SK-N-SH treated with all-trans-retinoic acid at 6 μM for 48 hours (cell line): ENCODE data around the gene DDX20.
A peak's percentile ranks its signal among the peaks of the same experiment; 100 is the strongest.

Source experiments
- ATAC-seq: fragments of 200-7000 bp; cut with Tn5 transposase; 3 replicates; pipeline ENCODE4 v1.9.1; 2020; ENCODE audit warnings: mild to moderate bottlenecking, moderate library complexity
- ARNTL ChIP-seq: fragments of 450-650 bp; formaldehyde crosslinking; IDR thresholded peaks from 2 replicates; pipeline ENCODE4 v1.5.0; 2020; ENCODE audit warnings: low read depth, mild to moderate bottlenecking, moderate library complexity, borderline replicate concordance
- BACH2 ChIP-seq: fragments of 250-450 bp; sonication (Bioruptor Pico); IDR thresholded peaks from 2 replicates; pipeline ENCODE4 v1.9.0; 2021; ENCODE audit warnings: mild to moderate bottlenecking, borderline replicate concordance
- CSDC2 ChIP-seq: fragments of 250-450 bp; sonication (Bioruptor Pico); IDR thresholded peaks from 2 replicates; pipeline ENCODE4 v1.5.0; 2020; ENCODE audit warnings: mild to moderate bottlenecking, moderate library complexity
- ESRRG ChIP-seq: fragments of 250-450 bp; sonication (Bioruptor Pico); IDR thresholded peaks from 2 replicates; pipeline ENCODE4 v1.6.1; 2021; ENCODE audit warnings: mild to moderate bottlenecking
- GLIS3 ChIP-seq: fragments of 250-450 bp; sonication (Bioruptor Pico); IDR thresholded peaks from 2 replicates; pipeline ENCODE4 v1.5.0; 2020; ENCODE audit warnings: mild to moderate bottlenecking, moderate library complexity
- ISL1 ChIP-seq: fragments of 250-450 bp; sonication (Bioruptor Pico); IDR thresholded peaks from 2 replicates; pipeline ENCODE4 v2.1.2; 2022; ENCODE audit warnings: mild to moderate bottlenecking, moderate library complexity
- OSR1 ChIP-seq: fragments of 250-450 bp; sonication (Bioruptor Pico); IDR thresholded peaks from 2 replicates; pipeline ENCODE4 v1.8.0; 2022; ENCODE audit warnings: moderate library complexity, mild to moderate bottlenecking, inconsistent platforms
- PPARA ChIP-seq: fragments of 250-450 bp; sonication (Bioruptor Pico); IDR thresholded peaks from 2 replicates; pipeline ENCODE4 v1.5.0; 2020; ENCODE audit warnings: mild to moderate bottlenecking, borderline replicate concordance
- RARB ChIP-seq: fragments of 250-450 bp; sonication (Bioruptor Pico); IDR thresholded peaks from 2 replicates; pipeline ENCODE4 v1.8.0; 2021; ENCODE audit warnings: mild to moderate bottlenecking, moderate library complexity
- SNAI2 ChIP-seq: fragments of 250-450 bp; sonication (Bioruptor Pico); IDR thresholded peaks from 2 replicates; pipeline ENCODE4 v1.5.0; 2020; ENCODE audit warnings: mild to moderate bottlenecking, moderate library complexity
- TCF4 ChIP-seq: fragments of 250-450 bp; sonication (Bioruptor Pico); IDR thresholded peaks from 2 replicates; pipeline ENCODE4 v1.8.0; 2021; ENCODE audit warnings: mild to moderate bottlenecking, moderate library complexity, borderline replicate concordance
- TOX ChIP-seq: fragments of 250-450 bp; sonication (Bioruptor Pico); IDR thresholded peaks from 2 replicates; pipeline ENCODE4 v1.8.0; 2021; ENCODE audit warnings: mild to moderate bottlenecking, moderate library complexity, borderline replicate concordance
- ZC3H10 ChIP-seq: fragments of 250-450 bp; sonication (Bioruptor Pico); IDR thresholded peaks from 2 replicates; pipeline ENCODE4 v1.5.1; 2021; ENCODE audit warnings: mild to moderate bottlenecking, moderate library complexity
- ZFP3 ChIP-seq: fragments of 250-450 bp; sonication (Bioruptor Pico); IDR thresholded peaks from 2 replicates; pipeline ENCODE4 v1.5.0; 2020; ENCODE audit warnings: mild to moderate bottlenecking, moderate library complexity
- ZFP30 ChIP-seq: fragments of 450-650 bp; formaldehyde crosslinking; IDR thresholded peaks from 2 replicates; pipeline ENCODE4 v1.5.0; 2022; ENCODE audit warnings: mild to moderate bottlenecking, moderate library complexity
- ZNF70 ChIP-seq: fragments of 450-650 bp; formaldehyde crosslinking; IDR thresholded peaks from 2 replicates; pipeline ENCODE4 v1.5.0; 2020; ENCODE audit warnings: mild to moderate bottlenecking, moderate library complexity
- ZNF8 ChIP-seq: fragments of 450-650 bp; formaldehyde crosslinking; IDR thresholded peaks from 2 replicates; pipeline ENCODE4 v1.5.0; 2020; ENCODE audit warnings: mild to moderate bottlenecking, moderate library complexity
- TF ChIP-seq, protein P1 (sequence below): fragments of 250-450 bp; sonication (Bioruptor Pico); IDR thresholded peaks from 2 replicates; pipeline ENCODE4 v1.5.1; 2020; ENCODE audit warnings: low read depth, mild to moderate bottlenecking, moderate library complexity
- TF ChIP-seq, protein P2 (sequence below): fragments of 250-450 bp; sonication (Bioruptor Pico); IDR thresholded peaks from 2 replicates; pipeline ENCODE4 v1.8.0; 2020; ENCODE audit warnings: mild to moderate bottlenecking, moderate library complexity, borderline replicate concordance
- TF ChIP-seq, protein P3 (sequence below): fragments of 250-450 bp; sonication (Bioruptor Pico); IDR thresholded peaks from 2 replicates; pipeline ENCODE4 v1.5.0; 2020; ENCODE audit warnings: mild to moderate bottlenecking, moderate library complexity
- TF ChIP-seq, protein P4 (sequence below): fragments of 250-450 bp; sonication (Bioruptor Pico); IDR thresholded peaks from 2 replicates; pipeline ENCODE4 v1.5.1; 2021; ENCODE audit warnings: mild to moderate bottlenecking, moderate library complexity

The DDX20 gene

DNA sequence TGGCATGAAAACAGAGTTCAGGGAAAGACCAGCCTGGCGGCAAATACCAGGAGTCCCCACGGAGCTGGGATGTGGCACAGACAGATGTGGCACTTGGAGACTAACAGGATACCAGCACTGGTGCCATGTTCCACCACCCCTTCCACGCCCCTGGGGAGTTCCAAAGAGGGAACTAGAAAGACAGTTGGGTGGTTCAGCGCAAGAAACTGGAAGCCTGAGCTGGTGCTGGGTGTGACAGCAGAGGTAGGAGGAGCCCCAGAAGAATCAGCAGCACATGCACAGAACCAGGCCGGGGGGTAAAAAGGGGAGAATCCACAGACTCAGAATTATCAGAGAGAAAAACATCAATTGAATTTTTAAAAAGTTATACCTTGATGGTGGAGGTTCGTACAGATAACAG is 22.4 kb downstream of the DDX20 start:
- no peak; the same call in 2 of the 3 replicates for ATAC-seq
- TF ChIP-seq SNAI2 (CRISPR knock-in tag) (no peak), ZNF70 (CRISPR knock-in tag) (no peak), GLIS3 (CRISPR knock-in tag) (no peak), ZNF8 (CRISPR knock-in tag) (no peak), ZFP30 (no peak), ISL1 (no peak), TOX (CRISPR knock-in tag) (no peak)
- TF ChIP-seq, protein P1, sequence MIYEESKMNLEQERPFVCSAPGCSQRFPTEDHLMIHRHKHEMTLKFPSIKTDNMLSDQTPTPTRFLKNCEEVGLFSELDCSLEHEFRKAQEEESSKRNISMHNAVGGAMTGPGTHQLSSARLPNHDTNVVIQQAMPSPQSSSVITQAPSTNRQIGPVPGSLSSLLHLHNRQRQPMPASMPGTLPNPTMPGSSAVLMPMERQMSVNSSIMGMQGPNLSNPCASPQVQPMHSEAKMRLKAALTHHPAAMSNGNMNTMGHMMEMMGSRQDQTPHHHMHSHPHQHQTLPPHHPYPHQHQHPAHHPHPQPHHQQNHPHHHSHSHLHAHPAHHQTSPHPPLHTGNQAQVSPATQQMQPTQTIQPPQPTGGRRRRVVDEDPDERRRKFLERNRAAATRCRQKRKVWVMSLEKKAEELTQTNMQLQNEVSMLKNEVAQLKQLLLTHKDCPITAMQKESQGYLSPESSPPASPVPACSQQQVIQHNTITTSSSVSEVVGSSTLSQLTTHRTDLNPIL, result no peak

DNA sequence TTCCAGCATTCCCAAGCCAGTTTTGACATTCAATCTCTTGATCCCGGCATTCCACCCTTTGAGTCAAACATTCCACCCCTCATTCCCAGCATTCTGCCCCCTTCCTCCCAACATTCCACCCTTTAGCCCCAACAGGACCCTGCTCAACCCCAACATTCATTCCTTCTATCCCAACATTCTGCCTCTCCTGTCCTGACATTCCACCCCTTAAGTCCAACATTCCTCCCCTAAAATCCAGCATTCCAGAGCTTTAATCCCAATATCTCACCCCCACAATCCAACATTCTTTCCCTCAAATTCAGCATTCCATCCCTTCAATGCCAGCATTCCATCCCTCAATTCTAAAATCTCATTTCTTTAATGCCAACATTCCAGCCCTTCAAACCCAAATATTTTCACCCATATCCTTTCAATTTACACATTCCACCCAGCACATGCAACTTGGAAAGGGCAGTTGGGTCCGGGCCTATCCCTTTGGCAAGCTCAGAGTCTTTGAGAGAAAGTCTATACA is 22.9 kb downstream of the DDX20 start:
- peak; percentile 26; the same call in 1 of the 3 replicates for ATAC-seq
- TF ChIP-seq OSR1 (CRISPR knock-in tag) (no peak), ZC3H10 (CRISPR knock-in tag) (no peak), TOX (CRISPR knock-in tag) (no peak), RARB (no peak), BACH2 (CRISPR knock-in tag) (no peak), ARNTL (no peak), TCF4 (no peak), ESRRG (no peak), CSDC2 (CRISPR knock-in tag) (no peak), ISL1 (no peak), PPARA (CRISPR knock-in tag) (no peak), SNAI2 (CRISPR knock-in tag) (no peak), ZFP3 (CRISPR knock-in tag) (no peak)
- TF ChIP-seq, protein P1, result no peak
- TF ChIP-seq, protein P2, sequence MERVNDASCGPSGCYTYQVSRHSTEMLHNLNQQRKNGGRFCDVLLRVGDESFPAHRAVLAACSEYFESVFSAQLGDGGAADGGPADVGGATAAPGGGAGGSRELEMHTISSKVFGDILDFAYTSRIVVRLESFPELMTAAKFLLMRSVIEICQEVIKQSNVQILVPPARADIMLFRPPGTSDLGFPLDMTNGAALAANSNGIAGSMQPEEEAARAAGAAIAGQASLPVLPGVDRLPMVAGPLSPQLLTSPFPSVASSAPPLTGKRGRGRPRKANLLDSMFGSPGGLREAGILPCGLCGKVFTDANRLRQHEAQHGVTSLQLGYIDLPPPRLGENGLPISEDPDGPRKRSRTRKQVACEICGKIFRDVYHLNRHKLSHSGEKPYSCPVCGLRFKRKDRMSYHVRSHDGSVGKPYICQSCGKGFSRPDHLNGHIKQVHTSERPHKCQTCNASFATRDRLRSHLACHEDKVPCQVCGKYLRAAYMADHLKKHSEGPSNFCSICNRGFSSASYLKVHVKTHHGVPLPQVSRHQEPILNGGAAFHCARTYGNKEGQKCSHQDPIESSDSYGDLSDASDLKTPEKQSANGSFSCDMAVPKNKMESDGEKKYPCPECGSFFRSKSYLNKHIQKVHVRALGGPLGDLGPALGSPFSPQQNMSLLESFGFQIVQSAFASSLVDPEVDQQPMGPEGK, result no peak
- TF ChIP-seq, protein P3, sequence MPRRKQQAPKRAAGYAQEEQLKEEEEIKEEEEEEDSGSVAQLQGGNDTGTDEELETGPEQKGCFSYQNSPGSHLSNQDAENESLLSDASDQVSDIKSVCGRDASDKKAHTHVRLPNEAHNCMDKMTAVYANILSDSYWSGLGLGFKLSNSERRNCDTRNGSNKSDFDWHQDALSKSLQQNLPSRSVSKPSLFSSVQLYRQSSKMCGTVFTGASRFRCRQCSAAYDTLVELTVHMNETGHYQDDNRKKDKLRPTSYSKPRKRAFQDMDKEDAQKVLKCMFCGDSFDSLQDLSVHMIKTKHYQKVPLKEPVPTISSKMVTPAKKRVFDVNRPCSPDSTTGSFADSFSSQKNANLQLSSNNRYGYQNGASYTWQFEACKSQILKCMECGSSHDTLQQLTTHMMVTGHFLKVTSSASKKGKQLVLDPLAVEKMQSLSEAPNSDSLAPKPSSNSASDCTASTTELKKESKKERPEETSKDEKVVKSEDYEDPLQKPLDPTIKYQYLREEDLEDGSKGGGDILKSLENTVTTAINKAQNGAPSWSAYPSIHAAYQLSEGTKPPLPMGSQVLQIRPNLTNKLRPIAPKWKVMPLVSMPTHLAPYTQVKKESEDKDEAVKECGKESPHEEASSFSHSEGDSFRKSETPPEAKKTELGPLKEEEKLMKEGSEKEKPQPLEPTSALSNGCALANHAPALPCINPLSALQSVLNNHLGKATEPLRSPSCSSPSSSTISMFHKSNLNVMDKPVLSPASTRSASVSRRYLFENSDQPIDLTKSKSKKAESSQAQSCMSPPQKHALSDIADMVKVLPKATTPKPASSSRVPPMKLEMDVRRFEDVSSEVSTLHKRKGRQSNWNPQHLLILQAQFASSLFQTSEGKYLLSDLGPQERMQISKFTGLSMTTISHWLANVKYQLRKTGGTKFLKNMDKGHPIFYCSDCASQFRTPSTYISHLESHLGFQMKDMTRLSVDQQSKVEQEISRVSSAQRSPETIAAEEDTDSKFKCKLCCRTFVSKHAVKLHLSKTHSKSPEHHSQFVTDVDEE, result no peak
- TF ChIP-seq, protein P4, sequence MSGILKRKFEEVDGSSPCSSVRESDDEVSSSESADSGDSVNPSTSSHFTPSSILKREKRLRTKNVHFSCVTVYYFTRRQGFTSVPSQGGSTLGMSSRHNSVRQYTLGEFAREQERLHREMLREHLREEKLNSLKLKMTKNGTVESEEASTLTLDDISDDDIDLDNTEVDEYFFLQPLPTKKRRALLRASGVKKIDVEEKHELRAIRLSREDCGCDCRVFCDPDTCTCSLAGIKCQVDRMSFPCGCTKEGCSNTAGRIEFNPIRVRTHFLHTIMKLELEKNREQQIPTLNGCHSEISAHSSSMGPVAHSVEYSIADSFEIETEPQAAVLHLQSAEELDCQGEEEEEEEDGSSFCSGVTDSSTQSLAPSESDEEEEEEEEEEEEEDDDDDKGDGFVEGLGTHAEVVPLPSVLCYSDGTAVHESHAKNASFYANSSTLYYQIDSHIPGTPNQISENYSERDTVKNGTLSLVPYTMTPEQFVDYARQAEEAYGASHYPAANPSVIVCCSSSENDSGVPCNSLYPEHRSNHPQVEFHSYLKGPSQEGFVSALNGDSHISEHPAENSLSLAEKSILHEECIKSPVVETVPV (CRISPR knock-in tag), result no peak

DNA sequence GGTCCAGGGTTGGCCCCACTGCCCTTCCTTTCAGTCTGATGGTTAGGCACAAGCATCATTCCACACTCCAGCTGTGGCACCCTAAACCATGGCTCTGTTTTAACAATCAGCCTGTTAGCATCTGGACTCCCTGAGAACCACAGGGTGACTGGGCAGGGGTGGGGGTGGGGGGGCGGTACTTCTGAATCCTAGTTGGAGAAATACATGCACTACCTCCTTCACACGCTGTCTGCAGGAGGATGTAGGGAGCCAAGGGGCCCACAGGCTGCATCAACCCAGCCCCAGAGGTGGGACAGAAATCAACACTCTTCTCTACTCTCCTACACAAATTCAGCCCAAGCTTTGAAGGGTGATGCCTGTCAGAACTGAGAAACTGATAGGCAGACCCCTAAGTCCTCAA is 23.8 kb downstream of the DDX20 start:
- ATAC-seq, result no peak
- no peak for TF ChIP-seq ISL1

DNA sequence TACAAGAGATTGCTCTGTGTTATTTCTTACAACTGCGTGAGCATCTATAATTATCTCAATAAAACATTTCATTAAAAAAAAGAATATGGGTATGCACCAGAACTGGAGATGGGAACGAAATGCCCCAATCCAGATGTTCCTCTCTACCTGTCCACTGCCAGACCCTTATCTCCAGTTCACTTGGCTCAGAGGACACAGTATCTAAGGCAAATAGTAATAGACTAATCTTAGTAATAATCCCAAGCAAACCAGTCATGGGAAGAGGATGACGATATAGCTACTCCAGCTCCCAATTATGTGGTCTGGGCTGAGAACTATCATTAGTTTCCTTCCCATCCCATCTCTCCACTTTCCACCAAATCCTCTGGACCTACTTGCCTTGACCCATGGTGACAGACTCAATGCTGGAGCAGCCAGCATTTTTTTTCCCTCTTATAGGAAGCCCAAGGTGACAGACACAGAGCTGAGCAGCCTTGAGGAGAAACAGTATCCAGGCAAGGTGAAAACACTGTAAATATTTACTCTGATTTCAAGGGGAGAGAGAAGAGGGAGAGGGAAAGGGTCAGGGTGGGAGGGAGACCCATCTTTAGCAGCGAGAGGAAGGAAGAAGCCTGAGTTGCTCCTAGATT is 28.7 kb downstream of the DDX20 start:
- ATAC-seq, result no peak

More for the DNA sequence above, 28.7 kb downstream of the DDX20 start:
- TF ChIP-seq ISL1 (no peak), TCF4 (no peak), ZNF8 (CRISPR knock-in tag) (no peak), RARB (no peak), ZNF70 (CRISPR knock-in tag) (no peak), CSDC2 (CRISPR knock-in tag) (no peak), ARNTL (no peak), OSR1 (CRISPR knock-in tag) (no peak), PPARA (CRISPR knock-in tag) (no peak), ZC3H10 (CRISPR knock-in tag) (no peak)
